HCT116 (cell line): ENCODE data around the gene MCF2L. TPM values are rescaled to one million over a fixed set of nuclear protein-coding genes. Genes with fewer than 3 reads are reported as not detected.

Experiments
- ATAC-seq: fragments of 200-7000 bp; cut with Tn5 transposase; 2 replicates; pipeline ENCODE4 v1.9.1; 2020; ENCODE audit warnings: mild to moderate bottlenecking, moderate library complexity
- BruUV-seq: library from RNA; stranded (reverse); fragments of 400-500 nt; replicated peaks from 2 replicates; lab custom pipeline; 2021; lab: Mats Ljungman, UMichigan
- CTCF ChIA-PET: fragments of 300-600 bp; sonication (Branson Sonifier 250); formaldehyde crosslinking; loops from one replicate; lab custom pipeline; 2021; ENCODE audit warnings: antibody characterized with exemption; lab: Charles Lee
- POLR2A ChIA-PET: fragments of 300-600, 350-600 bp; sonication (Branson Sonifier 250); formaldehyde crosslinking; loops from one replicate; lab custom pipeline; 2021; ENCODE audit warnings: antibody characterized with exemption; lab: Charles Lee
- RAD21 ChIA-PET, 2 experiments: fragments of 300-600 bp; sonication (Branson Sonifier 250); formaldehyde crosslinking; loops; one replicate each; lab custom pipeline; 2023; ENCODE audit warnings: low total read pairs in 2 of 2; ENCODE audit not compliant: uncharacterized antibody in 2 of 2, unreplicated experiment in 2 of 2, low non-redundant PET in 1 of 2; lab: Charles Lee
- DNase-seq: peaks from one replicate; pipeline ENCODE4 v3.0.0-alpha.2; 2010; ENCODE audit warnings: low read depth, low spot score
- H2AFZ ChIP-seq: fragments of 200-600 bp; shearing (Covaris generic), sonication (generic); 2 replicates; pipeline ENCODE4 v1.6.1; 2017; ENCODE audit warnings: low read depth, mixed run types, mixed read lengths, antibody characterized with exemption, low read length; ENCODE audit not compliant: poor library complexity, severe bottlenecking
- H3K27ac ChIP-seq: 2 replicates; pipeline ENCODE4 v1.5.1; 2012; ENCODE audit warnings: low read depth, low read length
- H3K27me3 ChIP-seq: fragments of 200-600 bp; sonication (generic); 2 replicates; pipeline ENCODE4 v1.6.1; 2016; ENCODE audit warnings: mixed run types, low read length, mixed read lengths; ENCODE audit not compliant: insufficient read depth
- H3K36me3 ChIP-seq, 2 experiments: fragments of 200-500 bp in 1 of 2; fragments of 200-600 bp in 1 of 2; sonication (Bioruptor generic) in 1 of 2; sonication (generic) in 1 of 2; 2 replicates each; pipeline versions ENCODE4 v1.5.1 to v1.6.1; 2014 to 2016; ENCODE audit warnings: low read length in 2 of 2, inconsistent platforms in 1 of 2, mixed read lengths in 1 of 2, mixed run types in 1 of 2; ENCODE audit not compliant: insufficient read depth in 2 of 2, control insufficient read depth in 1 of 2
- H3K4me1 ChIP-seq, 2 experiments: fragments of 200-600 bp in 1 of 2; sonication (generic) in 1 of 2; 2 replicates each; pipeline versions ENCODE4 v1.5.1 to v1.6.1; 2012 to 2017; ENCODE audit warnings: low read length in 2 of 2, inconsistent platforms in 1 of 2, mild to moderate bottlenecking in 1 of 2, mixed read lengths in 1 of 2, mixed run types in 1 of 2, moderate library complexity in 1 of 2; ENCODE audit not compliant: insufficient read depth in 2 of 2, control insufficient read depth in 1 of 2
- H3K4me2 ChIP-seq: fragments of 200-600 bp; sonication (generic); 2 replicates; pipeline ENCODE4 v1.6.1; 2017; ENCODE audit warnings: mixed run types, low read length, mixed read lengths
- H3K4me3 ChIP-seq, 2 experiments: fragments of 200-600 bp in 1 of 2; sonication (generic) in 1 of 2; replicated peaks in 1 of 2; 2 replicates each; pipeline ENCODE4 v1.5.1; 2011 to 2016; ENCODE audit warnings: low read length in 2 of 2, control low read depth in 1 of 2, low read depth in 1 of 2, mild to moderate bottlenecking in 1 of 2, mixed read lengths in 1 of 2, mixed run types in 1 of 2
- H3K79me2 ChIP-seq: fragments of 200-600 bp; sonication (generic); 2 replicates; pipeline ENCODE4 v1.6.1; 2017; ENCODE audit warnings: mild to moderate bottlenecking, mixed run types, low read length, moderate library complexity, mixed read lengths; ENCODE audit not compliant: insufficient read depth
- H3K9ac ChIP-seq: fragments of 200-600 bp; sonication (generic); 2 replicates; pipeline ENCODE4 v1.6.1; 2016; ENCODE audit warnings: low read length, mixed read lengths
- H3K9me2 ChIP-seq: fragments of 200-600 bp; sonication (generic), shearing (Covaris generic); 2 replicates; pipeline ENCODE4 v1.6.1; 2017; ENCODE audit warnings: mixed run types, mild to moderate bottlenecking, moderate library complexity; ENCODE audit not compliant: insufficient read depth
- H3K9me3 ChIP-seq, 2 experiments: fragments of 200-500 bp in 1 of 2; fragments of 200-600 bp in 1 of 2; sonication (Bioruptor generic) in 1 of 2; sonication (generic) in 1 of 2; 2 replicates each; pipeline ENCODE4 v1.6.1; 2014 to 2017; ENCODE audit warnings: low read length in 2 of 2, mixed read lengths in 2 of 2, inconsistent platforms in 1 of 2, low read depth in 1 of 2, mild to moderate bottlenecking in 1 of 2, mixed run types in 1 of 2, moderate library complexity in 1 of 2; ENCODE audit not compliant: control insufficient read depth in 1 of 2, insufficient read depth in 1 of 2
- H4K20me1 ChIP-seq: fragments of 200-600 bp; sonication (generic), shearing (Covaris generic); 2 replicates; pipeline ENCODE4 v1.6.1; 2017; ENCODE audit warnings: mixed run types, mild to moderate bottlenecking, moderate library complexity; ENCODE audit not compliant: insufficient read depth
- CEBPB ChIP-seq: IDR thresholded peaks from 2 replicates; pipeline ENCODE4 v1.6.1; 2012; ENCODE audit warnings: low read depth
- CTCF ChIP-seq, 3 experiments: fragments of 200-600 bp in 1 of 3; sonication (generic) in 1 of 3; IDR thresholded peaks in 2 of 3; conservative IDR thresholded peaks in 1 of 3; 2 replicates each; pipeline ENCODE4 v1.5.1; 2012 to 2017; ENCODE audit warnings: low read depth in 2 of 3, low read length in 2 of 3, antibody characterized with exemption in 1 of 3, borderline replicate concordance in 1 of 3, control low read depth in 1 of 3, mild to moderate bottlenecking in 1 of 3, mixed read lengths in 1 of 3, mixed run types in 1 of 3, moderate library complexity in 1 of 3; ENCODE audit not compliant: insufficient read depth in 1 of 3
- EZH2phosphoT487 ChIP-seq: fragments of 200-600 bp; IDR thresholded peaks from 2 replicates; pipeline ENCODE4 v1.6.1; 2018; ENCODE audit warnings: antibody characterized with exemption, borderline replicate concordance
- POLR2A ChIP-seq: IDR thresholded peaks from 2 replicates; pipeline ENCODE4 v1.7.0; 2011; ENCODE audit warnings: borderline replicate concordance; ENCODE audit not compliant: insufficient read depth, insufficient read length; ENCODE audit errors: extremely low read depth
- REST ChIP-seq: IDR thresholded peaks from 2 replicates; pipeline ENCODE4 v1.6.1; 2012; ENCODE audit warnings: low read depth
- SIN3A ChIP-seq: IDR thresholded peaks from 2 replicates; pipeline ENCODE4 v1.6.1; 2012; ENCODE audit warnings: low read depth
- SRF ChIP-seq: IDR thresholded peaks from 2 replicates; pipeline ENCODE4 v1.6.1; 2012; ENCODE audit warnings: low read depth
- YY1 ChIP-seq: IDR thresholded peaks from 2 replicates; pipeline ENCODE4 v1.6.1; 2011; ENCODE audit warnings: low read length, low read depth, moderate library complexity, mild to moderate bottlenecking; ENCODE audit not compliant: insufficient replicate concordance; ENCODE audit errors: extremely low read depth
- ZBTB33 ChIP-seq: IDR thresholded peaks from 2 replicates; pipeline ENCODE4 v1.6.1; 2011; ENCODE audit warnings: mild to moderate bottlenecking, low read length, moderate library complexity; ENCODE audit not compliant: insufficient replicate concordance; ENCODE audit errors: extremely low read depth
- ZNF274 ChIP-seq: fragments of 200-500 bp; sonication (Bioruptor generic); IDR thresholded peaks from 2 replicates; pipeline ENCODE4 v1.6.1; 2014; ENCODE audit warnings: mild to moderate bottlenecking, low read depth, low read length, inconsistent platforms
- intact Hi-C: fragments of 100-400 bp; cut with micrococcal nuclease; formaldehyde crosslinking; loops from 2 replicates; pipeline ENCODE4 v1.10.0; 2022
- total RNA-seq: library from RNA; stranded (reverse); gene quantifications from one replicate; pipeline ENCODE4 v1.2.1, GENCODE V29; 2021; ENCODE audit not compliant: unreplicated experiment

The MCF2L gene
- total RNA-seq, 1 experiment from 2014 or later: 19.3 TPM

- TF ChIP-seq CTCF (IDR thresholded peaks at IDR 0.05 in 2 of 3, conservative IDR thresholded peaks at IDR 0.05 in 1 of 3; ENCODE audit: borderline replicate concordance in 1 of 3, insufficient read depth in 1 of 3, low read depth in 2 of 3, low read length in 2 of 3) (no peak), SRF (no peak)
Measured at GRCh38 chr13:112983042-112983305, 14.0 kb downstream of the MCF2L start (continued).

GRCh38 chr13:112983428-112984196 lies 14.6 kb downstream of the MCF2L start:
- Histone ChIP-seq H3K36me3 (no peaks in the 10 kb centered on the region), H2AFZ (no peak overlapping the region), H3K79me2 (no peaks in the 10 kb centered on the region), H3K4me1 (no peaks in the 10 kb centered on the region), H3K9ac (no peak overlapping the region), H3K9me3 (no peaks in the 10 kb centered on the region), H3K27me3 (no peaks in the 10 kb centered on the region), H3K4me2 (no peak overlapping the region), H3K4me3 (no peak overlapping the region), H3K9me2 (no peaks in the 10 kb centered on the region), H3K27ac (no peak overlapping the region), H4K20me1 (no peaks in the 10 kb centered on the region)
- ATAC-seq (no peak), DNase-seq (no peak)
- no peak for TF ChIP-seq YY1
- TF ChIP-seq SIN3A: no peak
- TF ChIP-seq REST: no peak
- TF ChIP-seq POLR2A: no peak
- TF ChIP-seq ZBTB33: no peak
- TF ChIP-seq CTCF (IDR thresholded peaks at IDR 0.05 in 2 of 3, conservative IDR thresholded peaks at IDR 0.05 in 1 of 3; ENCODE audit: borderline replicate concordance in 1 of 3, insufficient read depth in 1 of 3, low read depth in 2 of 3, low read length in 2 of 3): no peak
- no peak for TF ChIP-seq CEBPB
- no peak for TF ChIP-seq EZH2phosphoT487
- no peak for TF ChIP-seq ZNF274
- intact Hi-C loops: no loop called here
- BruUV-seq: no TSS peak
- ChIA-PET POLR2A (no interaction called here), RAD21 (no interaction called here), CTCF (no interaction called here)
